Mucosa of descending colon (tissue), 3 donors: Measurements from ENCODE around the gene GPC6. TPM values are rescaled to one million over a fixed set of nuclear protein-coding genes. Genes with fewer than 3 reads are reported as not detected.

Experiments
- ATAC-seq: fragments of 200-7000 bp; cut with Tn5 transposase; one replicate; pipeline ENCODE4 v1.9.1; 2020; ENCODE audit warnings: mild to moderate bottlenecking, moderate library complexity
- DNase-seq, 3 donors: peaks; one replicate each; pipeline ENCODE4 v3.0.0-alpha.2; 2020
- H3K36me3 ChIP-seq: fragments of 200-600 bp; one replicate; pipeline ENCODE4 v1.8.0; 2021; ENCODE audit warnings: low read depth, mild to moderate bottlenecking
- H3K4me1 ChIP-seq: fragments of 200-600 bp; one replicate; pipeline ENCODE4 v1.8.0; 2021; ENCODE audit warnings: low read depth, mild to moderate bottlenecking
- H3K4me3 ChIP-seq: fragments of 200-600 bp; one replicate; pipeline ENCODE4 v1.8.0; 2021; ENCODE audit warnings: mild to moderate bottlenecking
- H3K9me3 ChIP-seq: fragments of 200-600 bp; one replicate; pipeline ENCODE4 v1.8.0; 2021; ENCODE audit warnings: mild to moderate bottlenecking
- intact Hi-C, 2 donors: fragments of 100-400 bp; cut with DNase I in 1 of 2; cut with micrococcal nuclease in 1 of 2; formaldehyde crosslinking; loops; one replicate each; pipeline versions ENCODE4 v1.11.0 to v1.11.1; 2022; cut with DNase I, micrococcal nuclease
- total RNA-seq, 3 donors: library from RNA; stranded (reverse); fragmentation: NEBNext Ultra II Directional in 2 of 3; extraction: Animal tissue kit (Norgen Biotek cat#: 25700) in 2 of 3; gene quantifications; one replicate each; pipeline versions ENCODE4 v1.2.1 to v1.2.4, GENCODE V29; 2021 to 2023
- TF ChIP-seq, protein P1 (sequence below): fragments of 200-600 bp; IDR thresholded peaks from one replicate; pipeline ENCODE4 v1.8.0; 2022; ENCODE audit warnings: antibody characterized with exemption, mild to moderate bottlenecking
- donor health status: DM: no; HTN: no; CAD: no; lungs with moderate emphysema.
- donor health status: DM: no; HTN: no; CAD: no.
- donor health status: DM: no; HTN: yes; CAD: no.

The GPC6 gene
- total RNA-seq, 3 donors from 2014 or later: 2.7 to 11.3 (median 7.5) TPM

DNA sequence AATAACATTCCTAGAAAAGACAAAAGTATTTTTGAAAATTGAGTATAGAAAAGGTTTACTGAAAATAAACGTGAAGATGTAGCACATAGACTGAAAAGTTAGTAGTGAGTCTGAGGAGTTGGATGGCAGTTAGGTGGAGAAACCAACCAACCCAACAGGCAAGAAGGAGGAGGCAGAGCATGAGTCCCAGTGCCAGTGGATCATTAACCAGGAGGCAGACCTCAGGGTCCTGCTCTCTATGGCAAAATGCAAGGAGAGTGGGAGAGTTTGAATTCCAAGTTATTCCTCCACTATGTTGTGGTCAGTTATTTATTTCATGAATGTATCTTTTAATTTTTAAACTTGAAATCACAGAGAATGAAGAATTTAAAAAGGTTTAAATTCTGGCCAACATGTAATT is 446.4 kb downstream of the GPC6 start:
- no peaks in the 10 kb centered on the region for H3K4me1 ChIP-seq
- H3K36me3 ChIP-seq: no peaks in the 10 kb centered on the region
- TF ChIP-seq, protein P1, sequence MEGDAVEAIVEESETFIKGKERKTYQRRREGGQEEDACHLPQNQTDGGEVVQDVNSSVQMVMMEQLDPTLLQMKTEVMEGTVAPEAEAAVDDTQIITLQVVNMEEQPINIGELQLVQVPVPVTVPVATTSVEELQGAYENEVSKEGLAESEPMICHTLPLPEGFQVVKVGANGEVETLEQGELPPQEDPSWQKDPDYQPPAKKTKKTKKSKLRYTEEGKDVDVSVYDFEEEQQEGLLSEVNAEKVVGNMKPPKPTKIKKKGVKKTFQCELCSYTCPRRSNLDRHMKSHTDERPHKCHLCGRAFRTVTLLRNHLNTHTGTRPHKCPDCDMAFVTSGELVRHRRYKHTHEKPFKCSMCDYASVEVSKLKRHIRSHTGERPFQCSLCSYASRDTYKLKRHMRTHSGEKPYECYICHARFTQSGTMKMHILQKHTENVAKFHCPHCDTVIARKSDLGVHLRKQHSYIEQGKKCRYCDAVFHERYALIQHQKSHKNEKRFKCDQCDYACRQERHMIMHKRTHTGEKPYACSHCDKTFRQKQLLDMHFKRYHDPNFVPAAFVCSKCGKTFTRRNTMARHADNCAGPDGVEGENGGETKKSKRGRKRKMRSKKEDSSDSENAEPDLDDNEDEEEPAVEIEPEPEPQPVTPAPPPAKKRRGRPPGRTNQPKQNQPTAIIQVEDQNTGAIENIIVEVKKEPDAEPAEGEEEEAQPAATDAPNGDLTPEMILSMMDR: no peak
- DNase-seq (no peak), ATAC-seq (no peak)
- no peaks in the 10 kb centered on the region for H3K9me3 ChIP-seq
- no peak overlapping the region for H3K4me3 ChIP-seq
- intact Hi-C loops: no loop called here

DNA sequence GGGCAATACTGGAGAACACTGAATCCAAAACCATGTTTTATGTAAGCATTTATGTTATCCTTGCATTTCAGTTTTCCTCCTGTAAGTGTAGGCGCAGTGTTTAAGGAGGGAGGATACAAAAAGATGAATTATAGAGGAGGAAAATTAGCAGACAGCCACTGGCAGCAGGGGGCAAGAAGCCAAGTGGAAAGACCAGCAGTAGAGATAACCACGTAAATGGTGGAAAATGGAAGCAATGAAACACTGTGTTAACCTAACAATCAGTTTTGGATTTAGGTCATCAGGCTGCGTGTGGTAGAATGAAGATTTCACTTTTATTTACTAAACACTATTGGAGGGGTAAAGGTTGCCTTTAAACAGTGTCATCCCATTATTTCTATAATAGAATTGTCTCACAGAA is 447.3 kb downstream of the GPC6 start:
- TF ChIP-seq, protein P1: no peak
- Histone ChIP-seq H3K9me3 (no peaks in the 10 kb centered on the region), H3K36me3 (no peaks in the 10 kb centered on the region), H3K4me1 (no peaks in the 10 kb centered on the region), H3K4me3 (no peak overlapping the region)
- intact Hi-C loops: no loop called here
- no peak for DNase-seq
- no peak for ATAC-seq

DNA sequence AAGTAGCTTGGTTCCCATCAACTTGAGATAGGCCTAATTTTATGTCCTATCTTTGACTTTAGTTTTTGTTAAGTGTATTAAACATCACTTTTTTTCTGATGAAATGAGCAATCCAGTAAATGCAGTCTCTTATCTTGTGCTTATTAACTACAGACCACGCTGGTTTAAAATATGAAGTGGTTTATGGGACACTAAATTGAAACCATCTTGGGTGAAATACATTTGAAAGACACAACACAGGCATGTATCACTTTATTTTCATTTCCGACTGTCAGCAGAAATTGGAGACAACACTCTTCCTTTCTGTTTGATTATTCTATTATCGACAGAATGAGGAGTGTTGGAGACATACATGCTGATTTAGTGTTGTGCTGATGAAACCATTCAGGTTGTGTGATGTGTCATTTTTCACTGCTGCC is 447.7 kb downstream of the GPC6 start:
- ATAC-seq: no peak
- Histone ChIP-seq H3K9me3 (no peaks in the 10 kb centered on the region), H3K36me3 (no peaks in the 10 kb centered on the region), H3K4me1 (no peaks in the 10 kb centered on the region), H3K4me3 (no peak overlapping the region)
- TF ChIP-seq, protein P1: no peak
- intact Hi-C loops: no loop called here
- no peak for DNase-seq

DNA sequence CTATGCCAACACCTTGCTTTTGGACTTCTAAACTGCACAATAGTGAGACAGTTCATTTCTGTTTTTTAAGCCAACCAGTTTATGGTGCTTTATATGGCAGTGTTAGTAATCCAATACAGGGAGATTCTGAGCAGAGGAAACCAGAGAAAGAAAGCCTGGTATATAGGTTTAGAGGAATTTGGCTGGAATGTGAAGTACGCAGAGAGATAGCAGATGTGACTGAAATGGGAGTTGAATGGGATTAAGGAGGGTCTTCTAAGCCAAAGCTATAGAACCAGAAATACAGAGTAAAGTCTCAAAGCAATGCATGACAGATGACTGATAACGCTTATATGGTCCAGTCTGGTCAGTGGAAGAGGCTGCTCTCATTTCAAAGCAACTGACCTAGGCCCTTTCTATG is 453.7 kb downstream of the GPC6 start:
- ATAC-seq: no peak
- H3K36me3 ChIP-seq: no peaks in the 10 kb centered on the region
- H3K4me1 ChIP-seq: no peaks in the 10 kb centered on the region
- TF ChIP-seq, protein P1: no peak
- no peak for DNase-seq
- H3K4me3 ChIP-seq: no peak overlapping the region
- H3K9me3 ChIP-seq: no peaks in the 10 kb centered on the region
- intact Hi-C loops: no loop called here

DNA sequence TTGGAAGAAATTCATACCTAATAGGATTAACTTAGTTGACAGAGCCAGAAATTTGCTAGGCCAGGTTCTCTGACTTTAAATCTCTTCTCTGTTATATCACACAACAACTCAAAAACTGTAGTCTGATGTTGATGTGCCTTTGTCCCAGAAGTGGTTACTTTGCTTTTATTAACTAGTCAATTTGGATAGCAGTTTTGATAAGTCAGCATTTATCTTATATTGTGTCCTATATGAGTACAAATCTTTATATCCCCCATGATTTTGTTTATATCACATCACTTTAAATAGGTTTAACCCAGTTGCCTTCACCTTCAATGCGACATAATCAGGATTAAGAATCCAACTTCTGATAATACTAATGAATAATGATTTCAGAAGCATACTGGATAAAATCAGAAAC is 459.3 kb downstream of the GPC6 start:
- H3K9me3 ChIP-seq: no peaks in the 10 kb centered on the region
- H3K4me1 ChIP-seq: no peaks in the 10 kb centered on the region
- intact Hi-C loops: no loop called here
- TF ChIP-seq, protein P1: no peak
- ATAC-seq (no peak), DNase-seq (no peak)
- H3K36me3 ChIP-seq: no peaks in the 10 kb centered on the region
- H3K4me3 ChIP-seq: no peak overlapping the region

DNA sequence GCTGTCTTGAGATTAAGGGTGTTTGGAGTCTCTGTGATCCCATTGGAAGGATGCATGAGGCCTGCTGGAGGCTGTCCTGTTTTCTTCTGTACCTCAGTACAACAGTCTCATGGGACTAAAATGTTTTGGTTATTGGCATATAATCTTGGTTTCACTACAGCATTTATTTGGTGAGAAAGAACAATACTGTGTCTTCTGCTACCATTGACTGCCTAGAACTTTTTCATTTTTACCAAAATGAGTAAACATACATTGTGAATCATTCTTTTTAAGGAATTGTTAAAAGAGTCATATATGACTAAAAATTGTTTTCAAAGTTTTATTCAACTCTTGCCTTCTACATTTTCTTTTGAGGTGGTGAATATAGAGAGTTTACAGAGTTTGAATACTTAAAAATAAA is 459.8 kb downstream of the GPC6 start:
- TF ChIP-seq, protein P1: no peak
- DNase-seq: no peak
- no peak for ATAC-seq
- intact Hi-C loops: no loop called here
- no peak overlapping the region for H3K4me3 ChIP-seq
- H3K9me3 ChIP-seq: no peaks in the 10 kb centered on the region
- H3K4me1 ChIP-seq: no peaks in the 10 kb centered on the region
- H3K36me3 ChIP-seq: no peaks in the 10 kb centered on the region
